Mucosa of descending colon (tissue), 3 donors: ENCODE results near the gene PHYKPL. TPM values are rescaled to one million over a fixed set of nuclear protein-coding genes. Genes with fewer than 3 reads are reported as not detected.

Experiments used
- ATAC-seq: fragments of 200-7000 bp; cut with Tn5 transposase; one replicate; pipeline ENCODE4 v1.9.1; 2020; ENCODE audit warnings: mild to moderate bottlenecking, moderate library complexity
- DNase-seq, 3 donors: peaks; one replicate each; pipeline ENCODE4 v3.0.0-alpha.2; 2020
- H3K36me3 ChIP-seq: fragments of 200-600 bp; one replicate; pipeline ENCODE4 v1.8.0; 2021; ENCODE audit warnings: low read depth, mild to moderate bottlenecking
- H3K4me1 ChIP-seq: fragments of 200-600 bp; one replicate; pipeline ENCODE4 v1.8.0; 2021; ENCODE audit warnings: low read depth, mild to moderate bottlenecking
- H3K4me3 ChIP-seq: fragments of 200-600 bp; one replicate; pipeline ENCODE4 v1.8.0; 2021; ENCODE audit warnings: mild to moderate bottlenecking
- H3K9me3 ChIP-seq: fragments of 200-600 bp; one replicate; pipeline ENCODE4 v1.8.0; 2021; ENCODE audit warnings: mild to moderate bottlenecking
- intact Hi-C, 2 donors: fragments of 100-400 bp; cut with DNase I in 1 of 2; cut with micrococcal nuclease in 1 of 2; formaldehyde crosslinking; loops; one replicate each; pipeline versions ENCODE4 v1.11.0 to v1.11.1; 2022; cut with DNase I, micrococcal nuclease
- total RNA-seq, 3 donors: library from RNA; stranded (reverse); fragmentation: NEBNext Ultra II Directional in 2 of 3; extraction: Animal tissue kit (Norgen Biotek cat#: 25700) in 2 of 3; gene quantifications; one replicate each; pipeline versions ENCODE4 v1.2.1 to v1.2.4, GENCODE V29; 2021 to 2023
- TF ChIP-seq, protein P1 (sequence below): fragments of 200-600 bp; IDR thresholded peaks from one replicate; pipeline ENCODE4 v1.8.0; 2022; ENCODE audit warnings: antibody characterized with exemption, mild to moderate bottlenecking
- donor health status: DM: no; HTN: no; CAD: no; lungs with moderate emphysema.
- donor health status: DM: no; HTN: no; CAD: no.
- donor health status: DM: no; HTN: yes; CAD: no.

PHYKPL gene
- total RNA-seq, 3 donors from 2014 or later, result 179 to 331 (median 194) TPM

DNA sequence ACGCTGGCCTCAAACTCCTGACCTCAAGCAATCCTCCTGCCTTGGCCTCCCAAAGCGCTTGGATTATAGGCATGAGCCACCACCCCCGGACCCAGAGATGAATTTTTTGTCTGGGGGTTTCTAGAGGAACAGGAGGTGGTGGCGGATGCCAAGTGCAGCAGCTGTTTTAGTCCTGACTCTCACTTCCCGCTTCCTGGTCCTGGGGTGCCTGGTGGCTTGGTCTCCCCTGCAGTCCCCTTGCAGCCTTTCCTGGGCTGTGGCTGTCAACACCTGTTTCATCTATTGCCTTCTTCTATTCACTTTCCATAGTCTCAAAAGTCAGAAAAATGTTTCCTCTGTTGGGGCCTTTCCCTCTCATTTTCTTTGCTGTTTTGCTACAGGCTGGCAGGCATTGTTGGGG lies 72.4 kb downstream of the PHYKPL start:
- H3K36me3 ChIP-seq, result no peaks in the 10 kb centered on the region
- H3K4me3 ChIP-seq, result no peak overlapping the region
- TF ChIP-seq, protein P1, sequence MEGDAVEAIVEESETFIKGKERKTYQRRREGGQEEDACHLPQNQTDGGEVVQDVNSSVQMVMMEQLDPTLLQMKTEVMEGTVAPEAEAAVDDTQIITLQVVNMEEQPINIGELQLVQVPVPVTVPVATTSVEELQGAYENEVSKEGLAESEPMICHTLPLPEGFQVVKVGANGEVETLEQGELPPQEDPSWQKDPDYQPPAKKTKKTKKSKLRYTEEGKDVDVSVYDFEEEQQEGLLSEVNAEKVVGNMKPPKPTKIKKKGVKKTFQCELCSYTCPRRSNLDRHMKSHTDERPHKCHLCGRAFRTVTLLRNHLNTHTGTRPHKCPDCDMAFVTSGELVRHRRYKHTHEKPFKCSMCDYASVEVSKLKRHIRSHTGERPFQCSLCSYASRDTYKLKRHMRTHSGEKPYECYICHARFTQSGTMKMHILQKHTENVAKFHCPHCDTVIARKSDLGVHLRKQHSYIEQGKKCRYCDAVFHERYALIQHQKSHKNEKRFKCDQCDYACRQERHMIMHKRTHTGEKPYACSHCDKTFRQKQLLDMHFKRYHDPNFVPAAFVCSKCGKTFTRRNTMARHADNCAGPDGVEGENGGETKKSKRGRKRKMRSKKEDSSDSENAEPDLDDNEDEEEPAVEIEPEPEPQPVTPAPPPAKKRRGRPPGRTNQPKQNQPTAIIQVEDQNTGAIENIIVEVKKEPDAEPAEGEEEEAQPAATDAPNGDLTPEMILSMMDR, result no peak
- no peaks in the 10 kb centered on the region for H3K9me3 ChIP-seq
- intact Hi-C loops, result loop anchor here in 1 of 2 donors (10.0 kb wide), 1 partner anchor 85 kb away; no protein-coding TSS in a partner anchor
- ATAC-seq, result no peak
- peaks cover 8% of the 10 kb centered on the region for H3K4me1 ChIP-seq
- DNase-seq, result no peak

Other genes starting within 250 kb of the PHYKPL start
- gene PROP1, start 236.6 kb downstream of the PHYKPL start, total RNA-seq, result not detected
- 1 to 10 TPM in 2 of 3 donors, under 1 TPM in 1; 0.82 to 4.0 (median 1.7) TPM for gene N4BP3, start 119.3 kb downstream of the PHYKPL start, total RNA-seq
- 10 to 100 TPM; 34.9 to 54.2 (median 40.8) TPM for gene RMND5B, start 101.8 kb downstream of the PHYKPL start, total RNA-seq
- 10 to 100 TPM; 64.8 to 90.2 (median 68.5) TPM for gene NHP2, start 78.9 kb downstream of the PHYKPL start, total RNA-seq
- not detected for gene GMCL2, start 45.4 kb downstream of the PHYKPL start, total RNA-seq
- 100 to 1,000 TPM; 209 to 327 (median 244) TPM for gene HNRNPAB, start 28.3 kb downstream of the PHYKPL start, total RNA-seq